ENCODE results near the gene PDE10A. TPM values are rescaled to one million over a fixed set of nuclear protein-coding genes. Genes with fewer than 3 reads are reported as not detected.

PDE10A gene
- total RNA-seq, 1 donor from 2014 or later, result 14.0 TPM

DNA sequence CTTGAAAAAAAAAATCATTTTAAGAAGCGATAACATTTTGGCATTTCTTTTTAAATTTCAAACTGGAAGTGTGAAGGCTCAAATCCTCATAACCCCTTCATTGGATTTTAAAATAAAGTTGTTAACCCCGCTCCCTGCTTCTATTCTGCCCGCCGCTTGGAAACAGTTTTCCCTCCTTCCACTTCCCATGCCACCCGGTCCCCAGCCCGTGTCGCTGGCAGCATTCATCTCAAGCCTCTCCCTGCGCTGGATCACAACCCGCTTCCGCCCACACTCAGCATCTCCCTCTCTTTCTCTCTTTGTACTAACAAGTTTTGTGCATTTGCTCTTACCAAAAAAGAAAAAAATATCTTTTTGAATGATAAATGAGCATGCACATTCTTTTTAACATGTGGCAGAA, 15.4 kb upstream of the PDE10A start:
- DNase-seq, result no peak

DNA sequence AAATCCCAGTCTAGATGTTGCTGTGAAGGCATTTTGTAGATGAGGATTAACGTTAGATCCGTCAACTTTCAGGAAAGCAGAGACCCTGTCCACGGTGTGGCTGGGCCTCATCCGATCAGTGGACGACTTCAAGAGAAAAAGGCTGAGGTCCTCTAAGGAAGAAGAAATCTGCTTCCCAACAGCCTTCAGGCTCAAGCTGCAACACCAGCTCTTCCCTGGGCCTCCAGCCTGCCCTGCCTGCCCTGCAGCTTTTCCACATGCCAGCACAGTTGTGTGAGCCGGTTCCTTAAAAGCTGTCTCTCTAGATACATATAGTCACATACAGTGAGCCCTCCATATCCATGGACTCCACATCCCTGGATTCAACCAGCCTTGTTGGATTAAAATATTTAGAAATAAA, 14.1 kb upstream of the PDE10A start:
- no peak for DNase-seq

DNA sequence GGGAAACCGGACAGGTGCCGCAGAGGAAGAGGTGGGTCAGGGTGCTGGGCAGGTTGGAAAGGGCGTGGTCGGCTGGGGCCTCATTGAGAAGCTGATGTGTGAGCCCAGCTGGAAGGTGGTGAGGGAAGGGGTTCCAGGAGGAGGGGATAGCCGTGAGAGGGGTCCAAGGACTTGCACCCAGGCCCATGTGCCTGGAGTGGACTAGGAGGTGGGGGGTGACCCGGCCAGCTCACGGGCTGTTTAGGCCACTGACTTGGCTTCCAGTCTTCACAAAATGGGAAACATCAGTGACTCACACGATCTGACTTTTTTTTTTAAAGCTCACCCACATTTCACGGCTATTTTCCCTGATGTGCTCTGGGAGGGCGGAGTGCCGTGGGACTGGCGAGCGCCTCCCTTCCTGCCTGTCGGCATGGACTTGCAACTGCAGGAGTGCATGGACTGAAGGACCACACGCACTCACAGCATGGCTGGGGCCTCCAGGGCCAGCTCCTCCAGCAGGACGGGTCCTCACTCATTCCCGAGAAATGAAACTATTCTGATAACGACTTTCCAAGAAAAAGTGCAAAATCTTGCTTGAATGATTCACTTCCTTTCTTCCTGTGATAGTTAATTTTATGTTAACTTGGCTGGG, 13.5 kb upstream of the PDE10A start:
- DNase-seq, result no peak

DNA sequence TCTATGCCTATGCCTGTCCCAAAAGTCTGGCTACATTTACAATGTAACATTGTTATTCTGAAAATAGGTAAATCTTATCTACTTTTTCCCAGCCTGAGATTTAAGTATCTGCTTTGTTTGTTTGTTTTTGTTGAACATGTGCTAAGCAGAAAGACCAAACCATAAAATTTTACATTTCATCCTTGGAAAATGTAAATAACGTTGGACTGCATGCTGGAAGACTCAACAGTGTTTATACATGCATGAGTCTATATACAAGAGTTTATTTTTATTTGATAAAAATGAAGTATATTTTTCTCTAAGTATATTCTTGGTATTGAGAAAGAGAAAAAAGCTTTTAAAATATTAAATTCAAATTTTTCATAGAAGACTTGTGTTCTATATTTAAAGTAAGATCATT, 12.1 kb upstream of the PDE10A start:
- DNase-seq, result no peak

- no peak for DNase-seq
These were observed 11.4 kb upstream of the PDE10A start for GRCh38 chr6:165674155-165675029.

DNA sequence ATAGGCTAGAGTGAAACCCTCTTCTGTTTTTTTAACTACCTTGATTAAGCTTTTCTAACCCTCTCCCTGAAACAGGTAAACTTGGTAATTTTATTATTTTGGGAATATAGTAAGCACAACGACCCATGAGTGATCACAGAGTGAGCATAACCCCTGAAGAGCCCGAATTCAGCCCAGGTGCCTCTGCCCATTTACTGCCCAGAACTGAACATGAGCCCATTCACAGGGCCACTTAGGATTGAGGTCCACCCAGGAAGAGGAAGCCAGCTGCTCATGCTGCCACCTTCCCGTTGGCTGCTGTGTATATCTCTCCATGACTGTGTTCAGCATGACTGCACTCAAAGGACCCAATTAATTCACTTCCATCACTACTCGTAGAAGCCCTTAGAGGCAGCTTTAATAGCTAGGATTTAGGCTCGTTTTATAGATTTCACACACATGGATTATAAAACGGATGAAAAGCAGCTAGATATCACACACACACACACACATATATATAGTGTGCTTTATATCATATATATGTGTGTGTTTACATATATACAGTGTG, 8.3 kb upstream of the PDE10A start:
- no peak for DNase-seq

- DNase-seq, result no peak
These were observed 5.9 kb upstream of the PDE10A start for GRCh38 chr6:165668951-165669350.

DNA sequence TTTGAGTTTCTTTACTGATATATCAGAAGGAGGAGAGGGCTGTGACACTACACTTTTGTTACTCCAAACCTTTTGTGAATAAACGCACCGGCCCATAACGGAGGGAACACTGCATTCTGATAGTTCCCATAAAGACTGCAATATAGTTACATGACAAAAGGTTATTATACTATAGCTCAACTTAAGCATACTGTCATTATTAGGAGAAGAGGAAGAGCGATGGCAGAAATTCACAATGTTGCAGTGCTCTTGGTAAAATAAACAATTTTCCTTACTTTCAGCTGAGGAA, 2.3 kb upstream of the PDE10A start:
- DNase-seq, result no peak

DNA sequence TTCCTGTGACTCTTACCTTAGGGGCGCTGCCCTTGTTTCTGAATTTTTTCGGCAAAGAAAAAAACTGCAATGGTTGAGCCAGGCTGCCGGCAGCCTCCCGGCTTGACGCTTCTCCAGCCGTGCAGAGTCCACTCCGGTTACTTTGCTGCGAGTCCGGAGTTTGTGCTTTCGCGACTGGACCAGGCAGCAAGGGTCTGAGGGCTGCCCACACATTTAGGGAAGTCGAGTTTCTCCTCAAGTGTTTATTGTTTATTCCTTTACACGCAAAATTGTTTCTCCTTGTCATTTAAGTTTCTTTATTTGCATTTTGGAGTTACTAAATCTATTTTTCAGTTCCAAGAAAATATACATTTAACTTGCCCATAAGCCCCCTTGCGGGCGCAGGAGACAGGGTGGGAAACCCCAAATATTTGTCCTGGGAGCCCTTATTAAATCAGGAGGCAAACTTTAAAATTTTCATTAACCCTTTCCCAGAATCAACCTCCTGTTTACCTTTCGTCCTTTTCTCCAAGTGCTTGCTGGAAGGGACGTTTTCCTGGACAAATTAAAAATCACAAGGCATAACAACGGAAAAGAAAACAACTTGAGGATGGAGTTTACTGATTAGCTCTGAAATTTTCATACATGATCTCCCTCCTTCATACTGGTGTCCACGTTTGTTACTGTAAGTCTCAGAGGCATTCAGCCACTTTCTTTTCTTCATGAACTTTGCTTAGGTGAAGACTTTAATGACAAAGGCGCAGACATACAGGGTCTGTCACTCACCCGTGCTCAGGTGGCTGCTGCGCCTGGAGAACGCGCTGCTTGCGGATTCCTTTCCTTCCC, 1.7 kb upstream of the PDE10A start:
- peak; percentile 50 for DNase-seq

DNA sequence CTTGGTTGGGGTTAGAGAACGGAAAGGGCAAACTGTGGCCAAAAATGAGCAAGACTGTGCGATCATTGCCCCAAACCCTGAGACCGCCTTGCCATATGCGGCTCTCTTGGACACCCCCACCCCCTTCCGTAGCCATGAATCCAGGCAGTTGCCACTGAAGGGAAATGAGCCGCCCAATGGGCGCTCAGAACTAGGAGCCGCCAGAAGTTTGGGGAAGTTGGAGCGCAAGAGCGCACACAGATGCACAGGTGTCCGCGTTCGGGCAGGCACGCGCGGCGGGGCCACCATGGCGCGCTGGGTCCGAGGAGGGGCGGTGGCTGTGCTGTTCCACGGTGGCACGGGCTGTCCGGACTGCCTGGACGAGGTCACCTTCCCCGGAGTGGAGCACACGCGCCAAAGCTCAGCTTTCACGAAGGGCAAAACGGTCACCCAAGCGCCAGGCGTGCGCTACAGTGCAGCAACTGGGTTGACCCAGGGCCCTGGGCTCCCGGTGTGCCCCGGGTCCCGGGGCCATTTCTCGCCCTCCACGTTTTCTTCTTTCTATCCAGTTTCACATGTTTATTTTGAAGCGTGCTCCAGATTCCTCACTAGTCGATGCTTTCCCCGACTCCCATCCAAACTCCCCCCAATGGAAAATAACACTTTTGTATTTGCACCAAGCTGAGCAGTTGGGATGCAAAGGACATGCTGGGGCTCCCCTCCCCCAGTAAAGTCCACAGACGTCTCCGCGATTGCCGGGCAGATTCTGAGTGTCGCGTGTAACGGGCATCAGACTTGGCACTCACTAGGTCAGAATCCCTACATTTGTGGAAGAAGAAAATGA, 906 bp upstream of the PDE10A start:
- peak; percentile 24 for DNase-seq

DNA sequence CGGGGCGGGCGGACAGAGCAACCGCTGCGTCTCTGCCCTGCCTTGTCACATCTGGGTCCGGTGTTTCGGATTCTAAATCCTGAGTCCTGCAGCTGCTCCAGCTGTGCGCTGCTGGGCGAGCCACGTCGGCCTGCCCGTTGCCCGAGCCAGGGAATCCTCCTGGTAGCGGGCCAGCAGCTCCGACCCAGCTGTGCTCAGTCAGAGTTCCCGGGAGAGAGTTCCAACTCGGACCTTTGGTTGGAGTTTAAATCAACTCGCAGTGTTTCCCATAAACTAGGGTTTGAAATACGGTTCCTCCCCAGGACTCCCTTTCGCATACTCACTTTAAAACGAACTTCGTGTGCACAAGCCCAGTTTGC, 315 bp upstream of the PDE10A start:
- DNase-seq, result peak; percentile 80

GRCh38 chr6:165662041-165662748, 846 bp downstream of the PDE10A start:
- DNase-seq, result peak; percentile 65

DNA sequence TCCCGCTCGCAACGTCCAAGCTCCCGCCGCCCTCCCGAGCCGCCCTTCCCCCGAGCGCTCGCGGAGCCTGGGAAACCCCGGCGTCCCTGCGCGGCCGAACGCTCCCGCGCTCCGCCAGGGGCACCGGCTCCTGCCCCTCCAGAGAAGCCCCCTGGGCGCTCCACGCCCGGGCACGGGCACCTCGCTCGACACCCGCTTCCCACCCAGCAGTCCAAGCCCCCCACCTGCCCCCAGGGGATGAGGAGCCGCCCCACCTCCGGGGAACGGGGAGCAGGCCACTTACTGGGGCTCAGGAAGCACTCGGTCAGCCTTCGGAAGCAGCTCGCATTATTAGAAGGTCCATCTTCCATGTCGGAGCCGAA, 1.4 kb downstream of the PDE10A start:
- no peak for DNase-seq

DNA sequence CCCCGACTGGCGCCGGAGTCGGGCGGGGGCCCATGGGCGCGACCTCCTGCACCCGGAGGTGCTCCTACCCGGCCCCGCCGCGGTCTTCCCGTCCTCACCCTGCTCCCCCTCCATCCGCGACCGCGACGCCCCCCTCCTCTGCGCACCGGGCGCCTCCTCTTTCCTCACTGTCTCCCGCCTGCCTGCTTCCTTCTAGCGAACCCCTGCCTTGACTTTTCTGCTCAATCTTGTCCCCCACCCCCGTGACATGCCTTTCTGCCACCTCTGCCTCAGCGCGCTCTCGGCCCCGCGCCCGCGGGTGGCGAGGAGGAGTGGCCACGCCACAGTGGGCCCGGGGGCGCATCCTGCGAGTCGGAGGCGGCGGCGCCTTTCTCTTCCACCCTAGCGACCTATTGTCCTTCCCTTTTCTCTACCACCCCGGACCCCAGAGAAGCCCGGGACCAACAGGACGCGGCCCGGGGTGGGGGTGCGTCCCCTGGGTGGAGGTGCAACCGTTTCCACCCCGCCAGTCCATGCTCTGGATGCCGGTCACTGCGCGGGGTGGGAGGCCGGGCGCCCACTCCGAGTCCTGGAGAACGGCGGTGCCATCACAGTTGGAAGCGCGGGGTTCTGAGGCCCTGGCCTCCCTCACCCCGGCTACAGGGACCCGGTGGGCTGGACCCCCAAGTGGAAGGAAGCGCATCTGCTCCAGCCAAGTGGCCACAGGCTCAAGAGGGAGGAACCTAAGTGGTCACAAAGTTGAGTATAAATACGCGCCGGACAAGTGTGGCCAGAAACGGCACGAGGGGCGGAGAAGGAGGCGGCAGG, 2.0 kb downstream of the PDE10A start:
- DNase-seq, result peak; percentile 23

GRCh38 chr6:165659945-165660856, 2.8 kb downstream of the PDE10A start:
- DNase-seq, result peak; percentile 43

DNA sequence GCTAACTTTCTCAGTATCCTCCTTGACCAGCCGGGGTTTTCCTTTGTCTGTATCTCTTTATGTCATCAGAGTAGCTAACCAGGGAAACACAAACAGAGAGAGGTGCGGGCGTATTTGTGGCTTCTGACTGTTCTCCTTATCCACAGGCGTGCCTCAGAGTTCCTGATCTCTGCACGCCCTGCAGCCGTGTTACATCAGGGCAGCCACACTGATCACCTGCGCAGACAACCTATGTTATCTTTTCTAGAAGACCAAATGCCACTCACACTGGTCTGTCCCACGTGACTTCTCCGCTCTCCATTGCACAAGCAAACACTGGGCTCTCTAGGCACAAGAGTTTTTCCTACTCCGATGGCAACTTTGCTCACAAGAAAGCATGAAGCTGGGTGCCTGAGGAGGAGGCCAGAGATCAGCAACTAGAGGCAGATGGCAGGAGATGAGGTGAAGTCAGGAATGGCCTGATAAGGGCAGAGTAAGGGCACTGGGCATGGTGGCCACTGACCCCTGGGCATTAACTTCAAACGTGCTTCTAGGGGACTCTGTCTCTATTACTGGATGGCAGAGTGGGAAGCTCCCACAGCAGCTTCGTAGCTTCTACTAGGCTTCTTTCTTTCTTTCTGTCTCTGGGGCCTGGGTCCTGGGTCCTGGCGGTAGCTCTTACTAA, 4.5 kb downstream of the PDE10A start:
- no peak for DNase-seq

- no peak for DNase-seq
These were observed 5.7 kb downstream of the PDE10A start for GRCh38 chr6:165657325-165657680.

- no peak for DNase-seq
These were observed 6.3 kb downstream of the PDE10A start for GRCh38 chr6:165656581-165657324.

Data from tongue (tissue), 2 donors.